ENCODE results near the gene SLC38A1.

- TF ChIP-seq, protein P1, sequence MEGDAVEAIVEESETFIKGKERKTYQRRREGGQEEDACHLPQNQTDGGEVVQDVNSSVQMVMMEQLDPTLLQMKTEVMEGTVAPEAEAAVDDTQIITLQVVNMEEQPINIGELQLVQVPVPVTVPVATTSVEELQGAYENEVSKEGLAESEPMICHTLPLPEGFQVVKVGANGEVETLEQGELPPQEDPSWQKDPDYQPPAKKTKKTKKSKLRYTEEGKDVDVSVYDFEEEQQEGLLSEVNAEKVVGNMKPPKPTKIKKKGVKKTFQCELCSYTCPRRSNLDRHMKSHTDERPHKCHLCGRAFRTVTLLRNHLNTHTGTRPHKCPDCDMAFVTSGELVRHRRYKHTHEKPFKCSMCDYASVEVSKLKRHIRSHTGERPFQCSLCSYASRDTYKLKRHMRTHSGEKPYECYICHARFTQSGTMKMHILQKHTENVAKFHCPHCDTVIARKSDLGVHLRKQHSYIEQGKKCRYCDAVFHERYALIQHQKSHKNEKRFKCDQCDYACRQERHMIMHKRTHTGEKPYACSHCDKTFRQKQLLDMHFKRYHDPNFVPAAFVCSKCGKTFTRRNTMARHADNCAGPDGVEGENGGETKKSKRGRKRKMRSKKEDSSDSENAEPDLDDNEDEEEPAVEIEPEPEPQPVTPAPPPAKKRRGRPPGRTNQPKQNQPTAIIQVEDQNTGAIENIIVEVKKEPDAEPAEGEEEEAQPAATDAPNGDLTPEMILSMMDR (IDR thresholded peaks at IDR 0.05): no peak
- TF ChIP-seq POLR2A (IDR thresholded peaks at IDR 0.05) (no peak), POLR2AphosphoS5 (IDR thresholded peaks at IDR 0.05; ENCODE audit: insufficient read depth in 1 of 2, low read depth in 1 of 2) (peak in 1 of 2 donors; percentile 5)
These were observed 54.0 kb downstream of the SLC38A1 start for GRCh38 chr12:46214668-46215436.

Measured in vagina (tissue), 2 donors.